ENCODE results near the gene CACNG3.

CACNG3 gene

DNA sequence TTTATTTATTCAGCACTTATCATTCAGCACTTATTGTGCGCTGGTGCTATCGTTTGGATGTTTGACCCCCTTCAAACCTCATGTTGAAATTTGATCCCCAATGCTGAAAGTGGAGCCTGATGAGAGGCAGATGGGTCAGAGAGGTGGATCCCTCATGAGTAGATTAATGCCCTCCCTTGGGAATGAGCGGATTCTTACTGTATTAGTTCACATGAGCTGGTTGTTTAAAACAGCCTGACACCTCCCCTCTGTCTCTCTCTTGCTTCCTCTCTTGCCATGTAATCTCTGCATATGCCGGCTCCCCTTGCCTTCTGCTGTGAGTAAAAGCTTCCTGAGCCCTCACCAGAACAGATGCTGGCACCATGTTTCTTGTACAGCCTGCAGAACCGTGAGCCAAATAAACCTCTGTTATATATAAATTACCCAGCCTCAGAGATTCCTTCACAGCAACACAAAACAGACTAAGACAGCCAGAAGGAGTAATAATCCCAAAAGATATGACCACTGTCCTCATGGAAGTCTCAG, 111.1 kb downstream of the CACNG3 start:
- no peak overlapping the region for H3K4me2 ChIP-seq (ENCODE audit: low read depth, low read length, poor library complexity, severe bottlenecking)
- no peaks in the 10 kb centered on the region for H3K27me3 ChIP-seq (ENCODE audit: insufficient read depth, low read length, poor library complexity, severe bottlenecking)
- no peaks in the 10 kb centered on the region for H3F3A ChIP-seq (ENCODE audit: low read depth)
- H3K36me3 ChIP-seq (ENCODE audit: insufficient read depth, low read length), result no peaks in the 10 kb centered on the region
- no peaks in the 10 kb centered on the region for H4K20me1 ChIP-seq (ENCODE audit: insufficient read depth, low read length, poor library complexity, severe bottlenecking)
- no peaks in the 10 kb centered on the region for H3K9me2 ChIP-seq (replicated peaks; ENCODE audit: low read depth, low read length)
- 0 out of 2 replicates have a peak, but pooled peaks cover 3% of the 10 kb centered on the region for H3K9me3 ChIP-seq (ENCODE audit: insufficient read depth, low read depth, low read length)
- no peak overlapping the region for H3K4me3 ChIP-seq (ENCODE audit: low read length, poor library complexity, severe bottlenecking)
- no peak overlapping the region for H3K9ac ChIP-seq (ENCODE audit: low read depth, low read length, poor library complexity, severe bottlenecking)
- no peak overlapping the region for H2AFZ ChIP-seq (ENCODE audit: low read length)
- no peaks in the 10 kb centered on the region for H3K4me1 ChIP-seq (ENCODE audit: insufficient read depth, low read length, poor library complexity, severe bottlenecking)
- TF ChIP-seq EZH2phosphoT487 (IDR thresholded peaks at IDR 0.05; ENCODE audit: borderline replicate concordance), result no peak
- TF ChIP-seq, protein P1, sequence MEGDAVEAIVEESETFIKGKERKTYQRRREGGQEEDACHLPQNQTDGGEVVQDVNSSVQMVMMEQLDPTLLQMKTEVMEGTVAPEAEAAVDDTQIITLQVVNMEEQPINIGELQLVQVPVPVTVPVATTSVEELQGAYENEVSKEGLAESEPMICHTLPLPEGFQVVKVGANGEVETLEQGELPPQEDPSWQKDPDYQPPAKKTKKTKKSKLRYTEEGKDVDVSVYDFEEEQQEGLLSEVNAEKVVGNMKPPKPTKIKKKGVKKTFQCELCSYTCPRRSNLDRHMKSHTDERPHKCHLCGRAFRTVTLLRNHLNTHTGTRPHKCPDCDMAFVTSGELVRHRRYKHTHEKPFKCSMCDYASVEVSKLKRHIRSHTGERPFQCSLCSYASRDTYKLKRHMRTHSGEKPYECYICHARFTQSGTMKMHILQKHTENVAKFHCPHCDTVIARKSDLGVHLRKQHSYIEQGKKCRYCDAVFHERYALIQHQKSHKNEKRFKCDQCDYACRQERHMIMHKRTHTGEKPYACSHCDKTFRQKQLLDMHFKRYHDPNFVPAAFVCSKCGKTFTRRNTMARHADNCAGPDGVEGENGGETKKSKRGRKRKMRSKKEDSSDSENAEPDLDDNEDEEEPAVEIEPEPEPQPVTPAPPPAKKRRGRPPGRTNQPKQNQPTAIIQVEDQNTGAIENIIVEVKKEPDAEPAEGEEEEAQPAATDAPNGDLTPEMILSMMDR (conservative IDR thresholded peaks at IDR 0.05; ENCODE audit: low read length), result no peak
- H3K79me2 ChIP-seq (ENCODE audit: insufficient read depth, low read length), result no peaks in the 10 kb centered on the region

DNA sequence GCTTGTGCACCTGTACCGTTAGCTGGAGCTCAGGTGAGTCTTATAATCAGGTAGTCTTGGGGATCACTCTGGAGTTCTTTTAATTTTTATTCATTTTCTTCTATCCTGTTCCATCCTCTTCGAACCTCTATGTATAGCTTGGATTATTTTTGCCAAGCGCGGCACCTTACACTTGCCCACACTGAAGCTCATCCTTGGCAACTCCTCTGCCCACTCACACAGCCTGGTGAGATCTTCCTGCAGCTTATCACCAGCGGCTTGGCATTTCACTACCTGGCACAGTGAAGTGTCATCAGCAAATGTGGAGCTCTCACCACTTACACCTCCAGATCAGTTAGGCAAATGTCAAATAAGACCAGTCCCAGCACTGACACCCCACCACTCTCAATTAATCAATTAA, 116.7 kb downstream of the CACNG3 start:
- Histone ChIP-seq H2AFZ (ENCODE audit: low read length) (no peak overlapping the region), H3K27me3 (ENCODE audit: insufficient read depth, low read length, poor library complexity, severe bottlenecking) (no peaks in the 10 kb centered on the region), H3F3A (ENCODE audit: low read depth) (no peaks in the 10 kb centered on the region), H3K79me2 (ENCODE audit: insufficient read depth, low read length) (no peaks in the 10 kb centered on the region), H3K9ac (ENCODE audit: low read depth, low read length, poor library complexity, severe bottlenecking) (no peak overlapping the region), H3K36me3 (ENCODE audit: insufficient read depth, low read length) (no peaks in the 10 kb centered on the region), H3K4me3 (ENCODE audit: low read length, poor library complexity, severe bottlenecking) (no peak overlapping the region), H3K4me2 (ENCODE audit: low read depth, low read length, poor library complexity, severe bottlenecking) (no peak overlapping the region), H3K4me1 (ENCODE audit: insufficient read depth, low read length, poor library complexity, severe bottlenecking) (no peaks in the 10 kb centered on the region), H4K20me1 (ENCODE audit: insufficient read depth, low read length, poor library complexity, severe bottlenecking) (no peaks in the 10 kb centered on the region), H3K9me2 (replicated peaks; ENCODE audit: low read depth, low read length) (no peaks in the 10 kb centered on the region), H3K9me3 (ENCODE audit: insufficient read depth, low read depth, low read length) (no peaks in the 10 kb centered on the region; the same call in 1 of the 2 replicates)
- TF ChIP-seq, protein P1 (conservative IDR thresholded peaks at IDR 0.05; ENCODE audit: low read length), result no peak
- TF ChIP-seq EZH2phosphoT487 (IDR thresholded peaks at IDR 0.05; ENCODE audit: borderline replicate concordance), result no peak

DNA sequence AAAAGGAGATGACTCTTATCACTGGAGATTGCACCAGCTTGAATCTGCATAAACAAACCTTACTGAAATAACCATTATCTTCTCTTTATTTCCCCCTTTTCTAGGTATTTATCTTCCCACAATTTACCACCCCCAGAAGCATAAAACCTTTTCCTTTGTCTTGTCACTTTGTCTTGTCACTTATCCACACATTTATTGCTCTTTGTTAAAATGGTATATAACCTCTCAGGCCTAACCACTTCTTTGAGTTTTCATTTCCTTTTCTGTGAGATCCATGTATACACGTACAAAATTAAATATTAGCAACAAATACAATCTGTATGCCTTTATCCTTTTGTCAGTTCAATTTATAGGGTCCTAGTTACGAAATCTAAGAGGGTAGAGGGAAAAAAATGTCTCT, 122.9 kb downstream of the CACNG3 start:
- Histone ChIP-seq H3K4me2 (ENCODE audit: low read depth, low read length, poor library complexity, severe bottlenecking) (no peak overlapping the region), H3K4me3 (ENCODE audit: low read length, poor library complexity, severe bottlenecking) (no peak overlapping the region), H4K20me1 (ENCODE audit: insufficient read depth, low read length, poor library complexity, severe bottlenecking) (no peaks in the 10 kb centered on the region), H3K79me2 (ENCODE audit: insufficient read depth, low read length) (no peaks in the 10 kb centered on the region), H3K36me3 (ENCODE audit: insufficient read depth, low read length) (no peaks in the 10 kb centered on the region), H3K9me3 (ENCODE audit: insufficient read depth, low read depth, low read length) (peaks cover 14% of the 10 kb centered on the region; the same call in 1 of the 2 replicates), H3K27me3 (ENCODE audit: insufficient read depth, low read length, poor library complexity, severe bottlenecking) (no peaks in the 10 kb centered on the region), H3K9me2 (replicated peaks; ENCODE audit: low read depth, low read length) (no peaks in the 10 kb centered on the region), H3F3A (ENCODE audit: low read depth) (no peaks in the 10 kb centered on the region), H2AFZ (ENCODE audit: low read length) (no peak overlapping the region), H3K4me1 (ENCODE audit: insufficient read depth, low read length, poor library complexity, severe bottlenecking) (no peaks in the 10 kb centered on the region), H3K9ac (ENCODE audit: low read depth, low read length, poor library complexity, severe bottlenecking) (no peak overlapping the region)
- no peak for TF ChIP-seq EZH2phosphoT487 (IDR thresholded peaks at IDR 0.05; ENCODE audit: borderline replicate concordance)
- TF ChIP-seq, protein P1 (conservative IDR thresholded peaks at IDR 0.05; ENCODE audit: low read length), result no peak
